Natural killer cell (primary cell): ENCODE results near the gene RILP. TPM values are rescaled to one million over a fixed set of nuclear protein-coding genes. Genes with fewer than 3 reads are reported as not detected.

Experiments
- ATAC-seq, 3 donors: fragments of 150-1000 bp in 2 of 3; fragments of 200-7000 bp in 1 of 3; cut with Tn5 transposase; 1 replicate in 1 of 3; 2 replicates in 2 of 3; pipeline ENCODE4 v1.10.0; 2021; ENCODE audit warnings: mild to moderate bottlenecking in 2 of 3, moderate library complexity in 2 of 3
- DNase-seq, 2 donors: peaks; one replicate each; pipeline versions ENCODE4 v3.0.0 to v3.0.0-alpha.2; 2013 to 2021; ENCODE audit warnings: mixed read lengths in 1 of 2
- H3K27ac ChIP-seq: one replicate; pipeline ENCODE4 v1.5.1; 2013; ENCODE audit warnings: mild to moderate bottlenecking, low read length
- H3K27me3 ChIP-seq: one replicate; pipeline ENCODE4 v1.6.1; 2013; ENCODE audit warnings: low read length; ENCODE audit not compliant: control insufficient read depth, insufficient read depth
- H3K36me3 ChIP-seq: one replicate; pipeline ENCODE4 v1.6.1; 2013; ENCODE audit warnings: low read length; ENCODE audit not compliant: control insufficient read depth, insufficient read depth
- H3K4me1 ChIP-seq: one replicate; pipeline ENCODE4 v1.6.1; 2013; ENCODE audit warnings: low read length; ENCODE audit not compliant: control insufficient read depth, insufficient read depth
- H3K4me3 ChIP-seq: one replicate; pipeline ENCODE4 v1.5.1; 2013; ENCODE audit warnings: low read length
- H3K9me3 ChIP-seq: one replicate; pipeline ENCODE4 v1.6.1; 2013; ENCODE audit warnings: low read length; ENCODE audit not compliant: control insufficient read depth, insufficient read depth
- H3K27ac Mint-ChIP-seq, 2 donors: one replicate each; pipeline ENCODE4 v1.8.0; 2022; ENCODE audit warnings: mild to moderate bottlenecking in 2 of 2, mixed read lengths in 2 of 2, moderate library complexity in 1 of 2
- H3K27me3 Mint-ChIP-seq, 2 donors: one replicate each; pipeline ENCODE4 v1.8.0; 2022; ENCODE audit warnings: low read depth in 2 of 2, mixed read lengths in 2 of 2
- H3K36me3 Mint-ChIP-seq: one replicate; pipeline ENCODE4 v1.8.0; 2022; ENCODE audit warnings: mixed read lengths
- H3K4me1 Mint-ChIP-seq, 2 donors: one replicate each; pipeline ENCODE4 v1.8.0; 2022; ENCODE audit warnings: mixed read lengths in 2 of 2
- H3K4me3 Mint-ChIP-seq: one replicate; pipeline ENCODE4 v1.8.0; 2022; ENCODE audit warnings: mild to moderate bottlenecking, moderate library complexity, mixed read lengths
- H3K9me3 Mint-ChIP-seq, 2 donors: one replicate each; pipeline ENCODE4 v1.8.0; 2022; ENCODE audit warnings: mixed read lengths in 2 of 2
- CTCF ChIP-seq: fragments of 200-600 bp; IDR thresholded peaks from one replicate; pipeline ENCODE4 v1.8.0; 2022; ENCODE audit warnings: antibody characterized with exemption
- WGBS: methylation state at CpG from one replicate; pipeline ENCODE4 v1.1.7; 2013; ENCODE audit warnings: missing lambda C conversion rate; ENCODE audit not compliant: insufficient coverage; 5-methylcytosine and 5-hydroxymethylcytosine counted together
- intact Hi-C: fragments of 100-400 bp; cut with micrococcal nuclease; formaldehyde crosslinking; loops from one replicate; pipeline ENCODE4 v1.14.2; 2022
- total RNA-seq, 4 donors: library from RNA; stranded (reverse); fragments of 120-200 nt in 1 of 4; gene quantifications; one replicate each; pipeline versions ENCODE4 v1.2.3 to v1.2.4, GENCODE V29; 2013 to 2022

RILP gene
- total RNA-seq, 3 donors from 2014 or later (not counting 1 experiment from before 2014, with no cell fraction given): 2.3 to 5.1 (median 4.0) TPM

- no peak overlapping the region for H3K27ac Mint-ChIP-seq
Observed at GRCh38 chr17:1638171-1638590, 11.5 kb downstream of the RILP start.

DNA sequence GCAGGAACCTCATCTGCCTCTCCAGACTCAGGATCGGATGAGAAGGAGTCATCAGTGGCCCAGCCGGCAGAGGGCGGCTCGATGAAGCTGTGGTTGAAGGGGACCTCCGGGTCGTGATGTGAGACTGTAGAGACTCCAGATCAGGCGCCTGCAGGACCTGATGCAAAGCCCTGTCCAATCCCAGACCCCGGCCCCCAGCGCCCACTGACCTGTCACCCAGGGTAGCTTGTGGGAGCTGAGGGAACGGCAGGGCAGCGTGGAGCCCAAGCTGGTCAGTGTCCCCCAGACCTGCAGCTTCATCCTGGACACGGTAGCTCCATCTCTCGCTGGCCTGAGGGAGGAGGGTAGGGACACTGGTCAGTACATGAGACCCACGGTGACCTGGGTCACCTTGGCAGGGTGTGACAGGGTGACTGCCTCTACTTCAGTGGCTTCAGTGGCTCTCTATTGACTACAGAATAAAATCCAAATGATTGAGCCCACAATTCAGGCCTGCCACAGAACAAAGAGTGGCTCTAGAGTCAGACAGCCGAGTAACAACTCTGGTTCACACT lies 12.9 kb downstream of the RILP start:
- Mint-ChIP-seq H3K4me1 (peaks cover 0 to 1% of the 10 kb centered on the region in 2 donors), H3K27ac (no peak overlapping the region), H3K9me3 (no peaks in the 10 kb centered on the region), H3K27me3 (peaks cover 0 to under 1% of the 10 kb centered on the region in 2 donors), H3K36me3 (no peaks in the 10 kb centered on the region), H3K4me3 (no peak overlapping the region)
- no peaks in the 10 kb centered on the region for H3K27me3 ChIP-seq
- no peaks in the 10 kb centered on the region for H3K36me3 ChIP-seq
- DNase-seq: no peak
- WGBS: 87% methylated on average over 15 of the region's 15 CpGs
- TF ChIP-seq CTCF: no peak
- H3K4me1 ChIP-seq: no peaks in the 10 kb centered on the region
- no peak overlapping the region for H3K27ac ChIP-seq
- intact Hi-C loops: no loop called here
- ATAC-seq: no peak
- no peaks in the 10 kb centered on the region for H3K9me3 ChIP-seq
- H3K4me3 ChIP-seq: no peak overlapping the region

More at GRCh38 chr17:1638171-1638590, 11.5 kb downstream of the RILP start:
- no peak for TF ChIP-seq CTCF
- Histone ChIP-seq H3K27ac (no peak overlapping the region), H3K36me3 (no peaks in the 10 kb centered on the region), H3K4me3 (no peak overlapping the region), H3K9me3 (no peaks in the 10 kb centered on the region), H3K27me3 (no peaks in the 10 kb centered on the region), H3K4me1 (no peaks in the 10 kb centered on the region)
- no peak for DNase-seq
- Mint-ChIP-seq H3K4me3 (no peak overlapping the region), H3K4me1 (no peaks in the 10 kb centered on the region), H3K36me3 (no peaks in the 10 kb centered on the region), H3K27me3 (no peaks in the 10 kb centered on the region), H3K9me3 (no peaks in the 10 kb centered on the region)
- intact Hi-C loops: no loop called here
- ATAC-seq: no peak
- 82% methylated on average over 17 of the region's 17 CpGs for WGBS

- Histone ChIP-seq H3K4me3 (no peak overlapping the region), H3K27me3 (no peaks in the 10 kb centered on the region), H3K4me1 (peaks cover 3% of the 10 kb centered on the region), H3K27ac (no peak overlapping the region), H3K9me3 (no peaks in the 10 kb centered on the region), H3K36me3 (no peaks in the 10 kb centered on the region)
- Mint-ChIP-seq H3K27me3 (peaks cover 0 to 4% of the 10 kb centered on the region in 2 donors), H3K27ac (no peak overlapping the region), H3K4me1 (peaks cover 0 to 4% of the 10 kb centered on the region in 2 donors), H3K36me3 (no peaks in the 10 kb centered on the region), H3K9me3 (no peaks in the 10 kb centered on the region), H3K4me3 (no peak overlapping the region)
- TF ChIP-seq CTCF: no peak
- DNase-seq (no peak), ATAC-seq (no peak)
- intact Hi-C loops: no loop called here
- 85% methylated on average over 10 of the region's 10 CpGs for WGBS
Observed at GRCh38 chr17:1635675-1636465, 13.8 kb downstream of the RILP start.
